Memory B cell (primary cell): ENCODE results near the gene NBPF4.

Source experiments
- ATAC-seq: fragments of 150-1000 bp; cut with Tn5 transposase; 2 replicates; pipeline ENCODE4 v1.10.0; 2021; ENCODE audit warnings: low read depth, mild to moderate bottlenecking, moderate library complexity
- DNase-seq, 2 donors: peaks; one replicate each; pipeline ENCODE4 v3.0.0; 2022; ENCODE audit warnings: low spot score in 2 of 2
- H3K27ac Mint-ChIP-seq: one replicate; pipeline ENCODE4 v1.8.0; 2022; ENCODE audit warnings: mild to moderate bottlenecking, moderate library complexity, mixed read lengths
- H3K27me3 Mint-ChIP-seq: one replicate; pipeline ENCODE4 v1.8.0; 2022; ENCODE audit warnings: mixed read lengths
- H3K36me3 Mint-ChIP-seq: one replicate; pipeline ENCODE4 v1.8.0; 2022; ENCODE audit warnings: mild to moderate bottlenecking, mixed read lengths
- H3K4me1 Mint-ChIP-seq: one replicate; pipeline ENCODE4 v1.8.0; 2022; ENCODE audit warnings: mixed read lengths
- H3K4me3 Mint-ChIP-seq: one replicate; pipeline ENCODE4 v1.8.0; 2022; ENCODE audit warnings: mild to moderate bottlenecking, moderate library complexity, mixed read lengths
- H3K9me3 Mint-ChIP-seq: one replicate; pipeline ENCODE4 v1.8.0; 2022; ENCODE audit warnings: mixed read lengths

Gene NBPF4

GRCh38 chr1:108199781-108200686, 43.8 kb downstream of the NBPF4 start, which contains the start of gene SLC25A24:
Gene SLC25A24, minus strand, starts transcription at chr1:108200343. Its CDS starts 205 bp downstream, at chr1:108200138.
- peak within 1 kb of the TSS; percentile 89 for H3K27ac Mint-ChIP-seq
- ATAC-seq: peak; percentile 87
- H3K27me3 Mint-ChIP-seq: no peaks in the 10 kb centered on the region
- peak; percentile 58 to 73 for DNase-seq
- H3K36me3 Mint-ChIP-seq: peaks cover 6% of the 10 kb centered on the region
- H3K9me3 Mint-ChIP-seq: no peaks in the 10 kb centered on the region
- H3K4me1 Mint-ChIP-seq: peaks cover 34% of the 10 kb centered on the region
- peak within 1 kb of the TSS; percentile 94 for H3K4me3 Mint-ChIP-seq

- Mint-ChIP-seq H3K27me3 (no peaks in the 10 kb centered on the region), H3K27ac (peak overlapping the region; percentile 89), H3K4me1 (peaks cover 34% of the 10 kb centered on the region), H3K4me3 (peak overlapping the region; percentile 94), H3K36me3 (peaks cover 10% of the 10 kb centered on the region), H3K9me3 (no peaks in the 10 kb centered on the region)
- ATAC-seq: no peak
- DNase-seq: no peak
Observed at GRCh38 chr1:108199201-108199691, 44.6 kb downstream of the NBPF4 start.

- no peak for ATAC-seq
- H3K27ac Mint-ChIP-seq: peak overlapping the region; percentile 18
- peaks cover 41% of the 10 kb centered on the region for H3K4me1 Mint-ChIP-seq
- no peaks in the 10 kb centered on the region for H3K27me3 Mint-ChIP-seq
- no peak for DNase-seq
- H3K36me3 Mint-ChIP-seq: peaks cover 29% of the 10 kb centered on the region
- H3K4me3 Mint-ChIP-seq: no peak overlapping the region
- peaks cover 5% of the 10 kb centered on the region for H3K9me3 Mint-ChIP-seq
Observed at GRCh38 chr1:108194051-108194450, 49.8 kb downstream of the NBPF4 start.

GRCh38 chr1:108193333-108193732, 50.5 kb downstream of the NBPF4 start:
- Mint-ChIP-seq H3K4me1 (peaks cover 35% of the 10 kb centered on the region), H3K27me3 (no peaks in the 10 kb centered on the region), H3K36me3 (peaks cover 37% of the 10 kb centered on the region), H3K9me3 (peaks cover 5% of the 10 kb centered on the region), H3K4me3 (no peak overlapping the region), H3K27ac (no peak overlapping the region)
- DNase-seq: no peak
- no peak for ATAC-seq

- no peak overlapping the region for H3K4me3 Mint-ChIP-seq
- no peaks in the 10 kb centered on the region for H3K27me3 Mint-ChIP-seq
- peaks cover 27% of the 10 kb centered on the region for H3K4me1 Mint-ChIP-seq
- H3K27ac Mint-ChIP-seq: peak overlapping the region; percentile 47
- H3K36me3 Mint-ChIP-seq: peaks cover 41% of the 10 kb centered on the region
- ATAC-seq (no peak), DNase-seq (no peak)
- H3K9me3 Mint-ChIP-seq: peaks cover 8% of the 10 kb centered on the region
Observed at GRCh38 chr1:108192581-108192980, 51.3 kb downstream of the NBPF4 start.

- H3K4me1 Mint-ChIP-seq: peaks cover 22% of the 10 kb centered on the region
- H3K4me3 Mint-ChIP-seq: peak overlapping the region; percentile 44
- DNase-seq (peak in 1 of 2 donors; percentile 45), ATAC-seq (peak; percentile 86)
- H3K27ac Mint-ChIP-seq: peak overlapping the region; percentile 86
- H3K36me3 Mint-ChIP-seq: peaks cover 41% of the 10 kb centered on the region
- peaks cover 8% of the 10 kb centered on the region for H3K9me3 Mint-ChIP-seq
- no peaks in the 10 kb centered on the region for H3K27me3 Mint-ChIP-seq
Observed at GRCh38 chr1:108190686-108191416, 53.0 kb downstream of the NBPF4 start.

- Mint-ChIP-seq H3K27ac (peak overlapping the region; percentile 67), H3K9me3 (peaks cover 8% of the 10 kb centered on the region), H3K27me3 (no peaks in the 10 kb centered on the region), H3K36me3 (peaks cover 40% of the 10 kb centered on the region), H3K4me3 (peak overlapping the region; percentile 3), H3K4me1 (peaks cover 20% of the 10 kb centered on the region)
- ATAC-seq: no peak
- DNase-seq: no peak
Observed at GRCh38 chr1:108190001-108190634, 53.8 kb downstream of the NBPF4 start.

- Mint-ChIP-seq H3K9me3 (peaks cover 8% of the 10 kb centered on the region), H3K27me3 (no peaks in the 10 kb centered on the region), H3K36me3 (peaks cover 38% of the 10 kb centered on the region), H3K4me3 (no peak overlapping the region), H3K27ac (peak overlapping the region; percentile 67), H3K4me1 (peaks cover 19% of the 10 kb centered on the region)
- no peak for ATAC-seq
- no peak for DNase-seq
Observed at GRCh38 chr1:108188801-108189200, 55.1 kb downstream of the NBPF4 start.

- Mint-ChIP-seq H3K4me3 (no peak overlapping the region), H3K4me1 (peaks cover 9% of the 10 kb centered on the region), H3K27ac (peak overlapping the region; percentile 14), H3K9me3 (peaks cover 4% of the 10 kb centered on the region), H3K36me3 (peaks cover 45% of the 10 kb centered on the region), H3K27me3 (no peaks in the 10 kb centered on the region)
- no peak for ATAC-seq
- no peak for DNase-seq
Observed at GRCh38 chr1:108182959-108183700, 60.7 kb downstream of the NBPF4 start.

GRCh38 chr1:108179018-108179417, 64.9 kb downstream of the NBPF4 start:
- ATAC-seq (no peak), DNase-seq (no peak)
- Mint-ChIP-seq H3K9me3 (peaks cover 7% of the 10 kb centered on the region), H3K36me3 (peaks cover 63% of the 10 kb centered on the region), H3K4me3 (no peak overlapping the region), H3K27me3 (no peaks in the 10 kb centered on the region), H3K4me1 (peaks cover 13% of the 10 kb centered on the region), H3K27ac (no peak overlapping the region)
